HepG2 (cell line): ENCODE data around the gene SGCB. TPM values are rescaled to one million over a fixed set of nuclear protein-coding genes. Genes with fewer than 3 reads are reported as not detected.

Experiments
- DNMT3B ChIP-seq: conservative IDR thresholded peaks from 2 replicates; pipeline ENCODE4 v1.6.1; 2016; ENCODE audit warnings: missing biosample characterization, control low read depth
- FLYWCH1 ChIP-seq: sonication (generic); formaldehyde crosslinking; IDR thresholded peaks from 2 replicates; pipeline ENCODE4 v1.8.1; 2023; ENCODE audit warnings: mild to moderate bottlenecking, missing genetic modification reagents
- HNRNPK ChIP-seq: fragments of 200-400 bp; formaldehyde crosslinking; IDR thresholded peaks from 2 replicates; pipeline ENCODE4 v1.6.1; 2018; ENCODE audit warnings: low read length, low read depth, moderate library complexity, mild to moderate bottlenecking; ENCODE audit not compliant: poor library complexity, severe bottlenecking
- HOXA5 ChIP-seq: sonication (generic); formaldehyde crosslinking; IDR thresholded peaks from 2 replicates; pipeline ENCODE4 v1.4.0; 2020; ENCODE audit warnings: missing genetic modification reagents
- PAXIP1 ChIP-seq: sonication (generic); formaldehyde crosslinking; conservative IDR thresholded peaks from 2 replicates; pipeline ENCODE4 v1.4.0; 2020; ENCODE audit warnings: mild to moderate bottlenecking, missing genetic modification reagents, moderate library complexity
- ZMYM2 ChIP-seq: sonication (generic); formaldehyde crosslinking; IDR thresholded peaks from 2 replicates; pipeline ENCODE4 v1.8.0; 2022; ENCODE audit warnings: mild to moderate bottlenecking, missing genetic modification reagents
- ZNF577 ChIP-seq: sonication (generic); formaldehyde crosslinking; IDR thresholded peaks from 2 replicates; pipeline ENCODE4 v1.4.0; 2020; ENCODE audit warnings: mild to moderate bottlenecking, low read depth, missing genetic modification reagents, borderline replicate concordance
- polyA plus RNA-seq, 8 experiments: library from polyadenylated mRNA; depleted of rRNA in 3 of 8; stranded (reverse) in 7 of 8; unstranded in 1 of 8; fragments of >200 nt; fragmentation: Illumina TruSeq in 4 of 8; extraction: Trizol in 4 of 8; gene quantifications; 2 replicates each; pipeline versions ENCODE4 v1.2.1 to v1.2.3, GENCODE V29; 2011 to 2016; ENCODE audit warnings: low read depth in 4 of 8, missing spikeins in 1 of 8, mixed read lengths in 1 of 8; ENCODE audit not compliant: insufficient read depth in 1 of 8
- total RNA-seq, 5 experiments: library from RNA; depleted of rRNA; stranded (reverse); fragments of >200 nt; fragmentation: Illumina TruSeq; extraction: Trizol; gene quantifications; 2 replicates each; pipeline ENCODE4 v1.2.3, GENCODE V29; 2016; ENCODE audit warnings: low read depth in 1 of 5
- TF ChIP-seq, protein P1 (sequence below): sonication (generic); formaldehyde crosslinking; conservative IDR thresholded peaks from 2 replicates; pipeline ENCODE4 v1.8.1; 2023; ENCODE audit warnings: missing genetic modification reagents
- TF ChIP-seq, protein P2 (sequence below): sonication (generic); formaldehyde crosslinking; IDR thresholded peaks from 2 replicates; pipeline ENCODE4 v1.5.0; 2020; ENCODE audit warnings: mild to moderate bottlenecking, missing genetic modification reagents, borderline replicate concordance
- TF ChIP-seq, protein P3 (sequence below): sonication (generic); formaldehyde crosslinking; IDR thresholded peaks from 2 replicates; pipeline ENCODE4 v1.5.0; 2020; ENCODE audit warnings: missing genetic modification reagents
- TF ChIP-seq, protein P4 (sequence below): sonication (generic); formaldehyde crosslinking; IDR thresholded peaks from 2 replicates; pipeline ENCODE4 v1.4.0; 2020; ENCODE audit warnings: missing genetic modification reagents, mild to moderate bottlenecking, borderline replicate concordance
- TF ChIP-seq, protein P5 (sequence below): IDR thresholded peaks from 2 replicates; pipeline ENCODE4 v1.4.0; 2020; ENCODE audit warnings: mild to moderate bottlenecking, missing genetic modification reagents

Gene SGCB
- total and polyA plus RNA-seq, 2 of the 13 experiments (the other 11 are each of a cell fraction or from before 2014, with no cell fraction given), result 2.2 to 4.8 TPM

- TF ChIP-seq, protein P1, sequence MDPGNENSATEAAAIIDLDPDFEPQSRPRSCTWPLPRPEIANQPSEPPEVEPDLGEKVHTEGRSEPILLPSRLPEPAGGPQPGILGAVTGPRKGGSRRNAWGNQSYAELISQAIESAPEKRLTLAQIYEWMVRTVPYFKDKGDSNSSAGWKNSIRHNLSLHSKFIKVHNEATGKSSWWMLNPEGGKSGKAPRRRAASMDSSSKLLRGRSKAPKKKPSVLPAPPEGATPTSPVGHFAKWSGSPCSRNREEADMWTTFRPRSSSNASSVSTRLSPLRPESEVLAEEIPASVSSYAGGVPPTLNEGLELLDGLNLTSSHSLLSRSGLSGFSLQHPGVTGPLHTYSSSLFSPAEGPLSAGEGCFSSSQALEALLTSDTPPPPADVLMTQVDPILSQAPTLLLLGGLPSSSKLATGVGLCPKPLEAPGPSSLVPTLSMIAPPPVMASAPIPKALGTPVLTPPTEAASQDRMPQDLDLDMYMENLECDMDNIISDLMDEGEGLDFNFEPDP, result no peak
- TF ChIP-seq, protein P2, sequence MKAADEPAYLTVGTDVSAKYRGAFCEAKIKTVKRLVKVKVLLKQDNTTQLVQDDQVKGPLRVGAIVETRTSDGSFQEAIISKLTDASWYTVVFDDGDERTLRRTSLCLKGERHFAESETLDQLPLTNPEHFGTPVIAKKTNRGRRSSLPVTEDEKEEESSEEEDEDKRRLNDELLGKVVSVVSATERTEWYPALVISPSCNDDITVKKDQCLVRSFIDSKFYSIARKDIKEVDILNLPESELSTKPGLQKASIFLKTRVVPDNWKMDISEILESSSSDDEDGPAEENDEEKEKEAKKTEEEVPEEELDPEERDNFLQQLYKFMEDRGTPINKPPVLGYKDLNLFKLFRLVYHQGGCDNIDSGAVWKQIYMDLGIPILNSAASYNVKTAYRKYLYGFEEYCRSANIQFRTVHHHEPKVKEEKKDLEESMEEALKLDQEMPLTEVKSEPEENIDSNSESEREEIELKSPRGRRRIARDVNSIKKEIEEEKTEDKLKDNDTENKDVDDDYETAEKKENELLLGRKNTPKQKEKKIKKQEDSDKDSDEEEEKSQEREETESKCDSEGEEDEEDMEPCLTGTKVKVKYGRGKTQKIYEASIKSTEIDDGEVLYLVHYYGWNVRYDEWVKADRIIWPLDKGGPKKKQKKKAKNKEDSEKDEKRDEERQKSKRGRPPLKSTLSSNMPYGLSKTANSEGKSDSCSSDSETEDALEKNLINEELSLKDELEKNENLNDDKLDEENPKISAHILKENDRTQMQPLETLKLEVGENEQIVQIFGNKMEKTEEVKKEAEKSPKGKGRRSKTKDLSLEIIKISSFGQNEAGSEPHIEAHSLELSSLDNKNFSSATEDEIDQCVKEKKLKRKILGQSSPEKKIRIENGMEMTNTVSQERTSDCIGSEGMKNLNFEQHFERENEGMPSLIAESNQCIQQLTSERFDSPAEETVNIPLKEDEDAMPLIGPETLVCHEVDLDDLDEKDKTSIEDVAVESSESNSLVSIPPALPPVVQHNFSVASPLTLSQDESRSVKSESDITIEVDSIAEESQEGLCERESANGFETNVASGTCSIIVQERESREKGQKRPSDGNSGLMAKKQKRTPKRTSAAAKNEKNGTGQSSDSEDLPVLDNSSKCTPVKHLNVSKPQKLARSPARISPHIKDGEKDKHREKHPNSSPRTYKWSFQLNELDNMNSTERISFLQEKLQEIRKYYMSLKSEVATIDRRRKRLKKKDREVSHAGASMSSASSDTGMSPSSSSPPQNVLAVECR (CRISPR knock-in tag), result no peak
- TF ChIP-seq PAXIP1 (CRISPR knock-in tag) (peak; percentile 76), ZMYM2 (CRISPR knock-in tag) (no peak), HNRNPK (peak; percentile 15), ZNF577 (CRISPR knock-in tag) (no peak), HOXA5 (CRISPR knock-in tag) (0 out of 2 replicates have a peak, but pooled peaks have one; percentile 30), DNMT3B (CRISPR knock-in tag) (peak; percentile 85; the same call in 1 of the 2 replicates), FLYWCH1 (CRISPR knock-in tag) (no peak)
- TF ChIP-seq, protein P3, sequence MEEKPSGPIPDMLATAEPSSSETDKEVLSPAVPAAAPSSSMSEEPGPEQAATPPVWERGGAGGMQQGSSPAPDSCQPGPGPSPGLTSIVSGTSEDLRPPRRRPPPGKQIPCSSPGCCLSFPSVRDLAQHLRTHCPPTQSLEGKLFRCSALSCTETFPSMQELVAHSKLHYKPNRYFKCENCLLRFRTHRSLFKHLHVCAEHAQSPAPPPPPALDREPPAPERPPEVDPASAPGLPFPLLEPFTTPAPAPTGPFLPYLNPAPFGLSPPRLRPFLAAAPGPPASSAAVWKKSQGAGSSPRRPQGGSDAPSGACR (CRISPR knock-in tag), result no peak
- TF ChIP-seq, protein P4, sequence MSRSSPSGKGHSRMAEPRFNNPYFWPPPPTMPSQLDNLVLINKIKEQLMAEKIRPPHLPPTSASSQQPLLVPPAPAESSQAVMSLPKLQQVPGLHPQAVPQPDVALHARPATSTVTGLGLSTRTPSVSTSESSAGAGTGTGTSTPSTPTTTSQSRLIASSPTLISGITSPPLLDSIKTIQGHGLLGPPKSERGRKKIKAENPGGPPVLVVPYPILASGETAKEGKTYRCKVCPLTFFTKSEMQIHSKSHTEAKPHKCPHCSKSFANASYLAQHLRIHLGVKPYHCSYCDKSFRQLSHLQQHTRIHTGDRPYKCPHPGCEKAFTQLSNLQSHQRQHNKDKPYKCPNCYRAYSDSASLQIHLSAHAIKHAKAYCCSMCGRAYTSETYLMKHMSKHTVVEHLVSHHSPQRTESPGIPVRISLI (CRISPR knock-in tag), result no peak
- TF ChIP-seq, protein P5, sequence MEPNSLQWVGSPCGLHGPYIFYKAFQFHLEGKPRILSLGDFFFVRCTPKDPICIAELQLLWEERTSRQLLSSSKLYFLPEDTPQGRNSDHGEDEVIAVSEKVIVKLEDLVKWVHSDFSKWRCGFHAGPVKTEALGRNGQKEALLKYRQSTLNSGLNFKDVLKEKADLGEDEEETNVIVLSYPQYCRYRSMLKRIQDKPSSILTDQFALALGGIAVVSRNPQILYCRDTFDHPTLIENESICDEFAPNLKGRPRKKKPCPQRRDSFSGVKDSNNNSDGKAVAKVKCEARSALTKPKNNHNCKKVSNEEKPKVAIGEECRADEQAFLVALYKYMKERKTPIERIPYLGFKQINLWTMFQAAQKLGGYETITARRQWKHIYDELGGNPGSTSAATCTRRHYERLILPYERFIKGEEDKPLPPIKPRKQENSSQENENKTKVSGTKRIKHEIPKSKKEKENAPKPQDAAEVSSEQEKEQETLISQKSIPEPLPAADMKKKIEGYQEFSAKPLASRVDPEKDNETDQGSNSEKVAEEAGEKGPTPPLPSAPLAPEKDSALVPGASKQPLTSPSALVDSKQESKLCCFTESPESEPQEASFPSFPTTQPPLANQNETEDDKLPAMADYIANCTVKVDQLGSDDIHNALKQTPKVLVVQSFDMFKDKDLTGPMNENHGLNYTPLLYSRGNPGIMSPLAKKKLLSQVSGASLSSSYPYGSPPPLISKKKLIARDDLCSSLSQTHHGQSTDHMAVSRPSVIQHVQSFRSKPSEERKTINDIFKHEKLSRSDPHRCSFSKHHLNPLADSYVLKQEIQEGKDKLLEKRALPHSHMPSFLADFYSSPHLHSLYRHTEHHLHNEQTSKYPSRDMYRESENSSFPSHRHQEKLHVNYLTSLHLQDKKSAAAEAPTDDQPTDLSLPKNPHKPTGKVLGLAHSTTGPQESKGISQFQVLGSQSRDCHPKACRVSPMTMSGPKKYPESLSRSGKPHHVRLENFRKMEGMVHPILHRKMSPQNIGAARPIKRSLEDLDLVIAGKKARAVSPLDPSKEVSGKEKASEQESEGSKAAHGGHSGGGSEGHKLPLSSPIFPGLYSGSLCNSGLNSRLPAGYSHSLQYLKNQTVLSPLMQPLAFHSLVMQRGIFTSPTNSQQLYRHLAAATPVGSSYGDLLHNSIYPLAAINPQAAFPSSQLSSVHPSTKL (CRISPR knock-in tag), result peak; percentile 58; the same call in 1 of the 2 replicates
Observed at GRCh38 chr4:52052475-52052780, 14.3 kb upstream of the SGCB start (continued).
